ENCODE measurements around the gene CARD9.
A peak's percentile ranks its signal among the peaks of the same experiment; 100 is the strongest.
"Not testable (repeated sequence)": the region's sequence is repeated elsewhere in the genome, so short reads cannot be mapped to it uniquely, and the experiment has no call there.

The CARD9 gene, protein sequence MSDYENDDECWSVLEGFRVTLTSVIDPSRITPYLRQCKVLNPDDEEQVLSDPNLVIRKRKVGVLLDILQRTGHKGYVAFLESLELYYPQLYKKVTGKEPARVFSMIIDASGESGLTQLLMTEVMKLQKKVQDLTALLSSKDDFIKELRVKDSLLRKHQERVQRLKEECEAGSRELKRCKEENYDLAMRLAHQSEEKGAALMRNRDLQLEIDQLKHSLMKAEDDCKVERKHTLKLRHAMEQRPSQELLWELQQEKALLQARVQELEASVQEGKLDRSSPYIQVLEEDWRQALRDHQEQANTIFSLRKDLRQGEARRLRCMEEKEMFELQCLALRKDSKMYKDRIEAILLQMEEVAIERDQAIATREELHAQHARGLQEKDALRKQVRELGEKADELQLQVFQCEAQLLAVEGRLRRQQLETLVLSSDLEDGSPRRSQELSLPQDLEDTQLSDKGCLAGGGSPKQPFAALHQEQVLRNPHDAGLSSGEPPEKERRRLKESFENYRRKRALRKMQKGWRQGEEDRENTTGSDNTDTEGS

DNA sequence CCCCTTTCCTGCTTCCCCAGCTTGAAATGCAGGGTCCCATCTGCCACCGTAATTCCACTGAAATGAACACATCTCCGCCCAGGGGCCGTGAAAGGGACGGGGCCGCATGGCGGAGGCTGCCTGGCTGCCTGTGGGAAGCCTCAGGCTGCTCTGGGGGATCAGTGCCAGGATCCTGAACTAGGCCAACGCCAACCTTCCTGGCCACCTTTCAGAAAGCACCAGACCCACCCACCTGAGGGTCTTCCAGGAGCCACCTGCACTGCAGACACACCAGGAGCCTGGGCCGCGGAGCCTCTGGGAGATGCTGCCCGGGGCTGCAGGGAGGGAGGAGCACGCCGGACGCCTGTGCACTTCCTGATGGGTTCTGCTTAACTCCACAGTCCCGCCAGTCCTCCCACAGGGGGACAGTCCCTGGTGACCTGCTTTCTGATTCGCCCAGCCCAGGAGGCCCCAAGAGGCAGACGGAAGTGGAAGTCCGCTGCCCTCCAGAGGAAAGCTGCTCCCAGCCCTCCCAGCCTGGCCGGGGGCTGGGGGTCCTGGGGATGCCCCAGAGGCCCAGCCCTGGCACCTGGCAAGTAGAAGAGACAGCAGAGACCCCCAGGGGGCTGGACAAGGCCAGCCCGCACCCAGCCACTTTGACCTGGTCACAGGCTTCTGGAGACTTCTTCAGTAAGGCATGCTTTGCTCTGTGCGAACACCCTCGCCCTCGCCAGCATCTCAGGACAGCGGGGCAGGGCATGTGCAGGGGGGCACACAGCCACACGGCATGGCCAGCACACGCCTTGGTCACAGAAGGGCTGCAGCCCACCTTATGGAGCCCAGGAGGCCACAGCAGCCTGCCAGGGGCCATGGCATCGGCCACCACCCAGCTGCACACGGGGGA lies at the start of gene CARD9:
TSS of gene CARD9 (minus strand) at position 370 of the 883 bp plus-strand sequence. CDS start 1,591 bp downstream, outside the sequence.
- DNase-seq: no peak

DNA sequence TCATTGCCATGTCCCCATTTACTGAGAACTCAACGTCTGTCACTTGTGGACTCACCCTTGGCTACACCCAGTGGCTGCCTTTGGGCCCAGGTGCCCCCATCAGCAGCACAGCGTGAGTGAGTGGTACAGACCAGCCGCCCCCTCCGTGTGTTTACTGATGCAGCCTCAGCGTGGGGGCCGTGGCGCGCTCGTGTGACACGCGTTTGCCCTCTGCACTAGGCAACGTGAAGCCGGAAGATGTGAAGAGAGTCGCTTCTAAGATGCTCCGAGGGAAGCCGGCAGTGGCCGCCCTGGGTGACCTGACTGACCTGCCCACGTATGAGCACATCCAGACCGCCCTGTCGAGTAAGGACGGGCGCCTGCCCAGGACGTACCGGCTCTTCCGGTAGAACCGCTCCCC lies 49.4 kb upstream of the CARD9 start:
- no peak for DNase-seq

DNA sequence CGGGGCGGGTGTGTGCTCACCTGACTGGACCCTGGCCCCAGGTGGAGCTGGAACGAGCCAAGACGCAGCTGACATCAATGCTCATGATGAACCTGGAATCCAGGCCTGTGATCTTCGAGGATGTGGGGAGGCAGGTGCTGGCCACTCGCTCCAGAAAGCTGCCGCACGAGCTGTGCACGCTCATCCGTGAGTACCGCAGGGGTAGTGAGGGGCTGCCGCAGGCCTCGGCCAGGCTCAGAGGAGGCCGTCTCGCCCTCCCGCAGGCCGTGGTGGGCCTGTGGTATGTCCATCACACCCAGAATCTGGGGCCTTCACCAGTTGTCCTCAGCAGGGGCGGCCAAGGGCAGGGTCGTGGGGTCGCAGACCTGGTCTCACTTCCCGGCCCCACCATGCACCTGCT lies 48.3 kb upstream of the CARD9 start:
- no peak for DNase-seq

DNA sequence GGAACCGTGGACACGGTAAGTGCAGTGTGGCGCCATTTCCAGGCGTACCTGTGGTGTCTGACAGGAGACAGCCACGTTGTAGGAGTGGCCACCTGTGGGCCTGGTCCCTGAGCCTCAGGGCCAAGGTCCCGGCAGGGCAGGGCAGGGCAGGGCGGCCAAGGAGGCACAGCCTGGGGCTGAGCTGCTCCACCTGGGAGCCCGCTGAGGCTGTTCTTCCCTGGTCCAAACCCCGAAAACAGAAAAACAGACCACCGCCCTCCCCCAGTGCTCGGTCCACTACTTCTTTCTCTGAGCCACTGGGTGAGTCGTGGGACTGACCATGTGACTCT lies 45.6 kb upstream of the CARD9 start:
- DNase-seq: no peak

DNA sequence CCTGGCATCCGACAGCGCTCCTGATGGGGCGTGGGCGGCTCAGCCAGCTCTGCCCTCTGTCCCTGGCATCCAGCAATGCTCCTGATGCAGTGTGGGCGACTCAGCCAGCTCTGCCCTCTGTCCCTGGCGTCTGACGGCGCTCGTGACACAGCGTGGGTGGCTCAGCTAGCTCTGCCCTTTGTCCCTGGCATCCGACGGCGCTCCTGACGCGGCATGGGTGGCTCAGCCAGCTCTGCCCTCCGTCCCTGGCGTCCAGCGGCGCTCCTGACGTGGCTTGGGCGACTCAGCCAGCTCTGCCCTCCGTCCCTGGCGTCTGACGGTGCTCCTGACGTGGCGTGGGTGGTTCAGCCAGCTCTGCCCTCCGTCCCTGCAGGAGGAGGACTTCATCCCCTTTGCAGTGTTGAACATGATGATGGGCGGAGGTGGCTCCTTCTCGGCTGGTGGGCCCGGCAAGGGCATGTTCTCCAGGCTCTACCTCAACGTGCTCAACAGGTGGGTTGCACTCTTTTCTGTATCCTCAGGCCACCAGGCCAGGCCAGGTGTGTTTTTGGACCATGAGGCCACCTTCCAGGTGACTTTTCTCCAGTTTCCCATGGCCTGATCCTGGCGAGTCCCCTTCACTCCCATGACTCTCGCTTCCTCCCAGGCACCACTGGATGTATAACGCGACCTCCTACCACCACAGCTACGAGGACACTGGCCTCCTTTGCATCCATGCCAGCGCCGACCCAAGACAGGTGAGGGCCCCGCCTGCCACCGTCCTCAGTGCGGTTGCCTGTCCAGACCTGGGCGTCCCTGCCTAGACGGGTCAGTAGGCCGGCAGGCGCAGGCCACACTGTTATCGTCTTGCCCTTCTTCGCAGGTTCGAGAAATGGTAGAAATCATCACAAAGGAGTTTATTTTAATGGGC lies 45.0 kb upstream of the CARD9 start:
- DNase-seq: no peak

DNA sequence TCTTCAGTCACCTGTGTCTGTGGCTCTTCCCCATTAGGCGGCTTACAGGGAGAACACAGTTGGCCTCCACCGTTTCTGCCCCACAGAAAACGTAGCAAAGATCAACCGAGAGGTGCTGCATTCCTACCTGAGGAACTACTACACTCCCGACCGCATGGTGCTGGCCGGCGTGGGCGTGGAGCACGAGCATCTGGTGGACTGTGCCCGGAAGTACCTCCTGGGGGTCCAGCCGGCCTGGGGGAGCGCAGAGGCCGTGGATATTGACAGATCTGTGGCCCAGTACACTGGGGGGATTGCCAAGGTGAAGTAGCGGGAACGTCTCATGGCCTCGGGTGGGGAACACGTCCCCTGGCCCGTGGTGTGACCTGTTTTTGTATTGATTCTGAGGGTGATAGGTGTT lies 43.4 kb upstream of the CARD9 start:
- DNase-seq: no peak

DNA sequence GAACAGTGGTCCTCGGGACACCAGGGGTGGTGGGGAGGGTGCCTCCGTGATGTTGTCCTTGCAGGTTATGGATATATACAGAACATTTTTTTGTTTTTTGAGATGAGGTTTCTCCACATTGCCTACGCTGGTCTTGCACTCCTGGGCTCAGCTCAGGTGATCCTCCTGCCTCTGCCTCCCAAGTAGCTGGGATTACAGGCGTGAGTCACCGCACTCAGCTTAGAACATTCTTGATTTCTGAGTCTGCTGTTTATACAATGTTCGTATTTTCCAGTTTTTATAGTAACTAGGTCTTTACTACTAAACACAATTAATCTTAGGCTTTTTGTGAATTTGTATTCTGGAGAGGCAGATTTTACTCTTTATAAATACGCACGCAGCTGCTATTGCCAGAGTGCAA lies 43.0 kb upstream of the CARD9 start:
- DNase-seq: no peak

DNA sequence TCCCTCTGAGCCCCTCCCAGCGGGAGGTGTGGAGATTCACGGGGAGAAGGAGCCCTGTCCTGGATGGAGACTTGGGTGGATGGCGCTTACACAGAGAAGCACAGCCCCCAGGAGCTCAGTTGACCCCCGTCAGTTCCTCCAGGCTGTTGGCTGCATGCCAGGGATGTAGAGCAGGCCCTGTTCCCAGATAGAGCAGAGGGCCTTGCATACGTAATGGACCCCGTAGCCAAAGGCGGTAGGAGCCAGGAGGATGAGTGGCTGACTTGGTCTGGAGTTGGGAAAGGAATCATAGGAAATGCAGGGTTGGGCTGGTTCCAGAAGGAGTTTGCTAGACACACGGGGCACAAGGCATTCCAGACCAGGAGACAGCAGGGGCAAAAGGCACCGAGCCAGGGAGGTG lies 39.5 kb upstream of the CARD9 start:
- no peak for DNase-seq

DNA sequence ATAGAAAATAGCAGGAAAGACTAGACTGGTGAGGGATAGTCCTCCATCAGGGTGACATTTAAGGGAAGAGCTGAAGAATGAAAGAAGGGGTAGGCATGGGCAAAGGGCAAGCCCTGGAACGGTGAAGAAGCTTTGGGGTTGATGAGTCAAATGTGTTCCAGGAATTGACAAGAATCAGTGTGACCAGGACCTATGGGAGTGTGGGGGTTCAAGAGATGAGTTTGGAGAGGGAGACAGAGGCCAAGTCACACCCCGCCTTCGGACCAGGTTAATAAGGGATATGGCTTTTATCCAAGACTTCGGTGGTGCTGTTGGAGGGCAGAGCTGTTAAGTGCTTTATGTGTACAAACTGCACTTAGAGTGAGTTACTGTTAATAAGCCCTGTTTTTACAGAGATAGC lies 37.9 kb upstream of the CARD9 start:
- no peak for DNase-seq

DNA sequence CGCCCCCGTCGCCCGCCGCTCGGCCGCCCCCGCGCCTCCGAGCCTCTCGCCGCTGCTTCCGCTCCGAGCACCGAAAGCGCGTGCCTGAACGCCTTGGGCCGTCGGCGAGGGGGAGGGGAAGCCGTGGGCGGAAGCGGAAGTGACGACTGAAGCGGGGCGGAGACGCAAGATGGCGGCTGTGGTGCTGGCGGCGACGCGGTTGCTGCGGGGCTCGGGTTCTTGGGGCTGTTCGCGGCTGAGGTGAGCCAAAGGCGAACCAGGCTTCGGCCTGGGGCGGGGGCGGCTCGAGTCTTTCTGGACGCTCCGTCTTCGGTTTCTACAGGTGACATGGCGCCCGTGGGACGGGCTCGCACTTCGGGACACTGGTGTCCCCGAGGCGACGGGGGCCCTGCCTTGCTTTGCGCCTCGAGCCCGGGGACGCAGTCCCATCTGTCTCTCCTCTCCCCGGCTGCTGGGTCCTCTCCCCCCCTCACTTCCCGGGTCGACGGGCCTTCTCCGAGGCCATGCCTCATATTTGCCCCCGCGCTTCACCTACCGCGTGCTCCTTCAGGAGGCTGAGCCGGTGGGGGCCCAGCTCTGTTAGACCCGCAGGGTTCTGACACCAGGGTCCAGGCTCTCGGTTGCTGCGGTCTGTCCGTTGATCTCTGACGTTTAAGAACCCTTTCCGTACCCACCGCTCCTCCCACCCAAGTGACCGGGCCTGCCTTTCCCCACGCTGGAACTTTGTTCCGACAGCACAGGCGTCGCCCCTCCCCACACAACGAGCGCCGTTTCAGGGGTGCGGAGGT lies 37.2 kb upstream of the CARD9 start, which contains the start of the genes ENTR1 and PMPCA:
TSS of gene ENTR1 (minus strand) at position 115 of the 788 bp plus-strand sequence. CDS start 217 bp downstream, outside the sequence.
TSS of gene PMPCA (plus strand) at position 159 of the 788 bp plus-strand sequence. CDS start at position 170, 11 bp downstream.
- DNase-seq: peak; percentile 81

DNA sequence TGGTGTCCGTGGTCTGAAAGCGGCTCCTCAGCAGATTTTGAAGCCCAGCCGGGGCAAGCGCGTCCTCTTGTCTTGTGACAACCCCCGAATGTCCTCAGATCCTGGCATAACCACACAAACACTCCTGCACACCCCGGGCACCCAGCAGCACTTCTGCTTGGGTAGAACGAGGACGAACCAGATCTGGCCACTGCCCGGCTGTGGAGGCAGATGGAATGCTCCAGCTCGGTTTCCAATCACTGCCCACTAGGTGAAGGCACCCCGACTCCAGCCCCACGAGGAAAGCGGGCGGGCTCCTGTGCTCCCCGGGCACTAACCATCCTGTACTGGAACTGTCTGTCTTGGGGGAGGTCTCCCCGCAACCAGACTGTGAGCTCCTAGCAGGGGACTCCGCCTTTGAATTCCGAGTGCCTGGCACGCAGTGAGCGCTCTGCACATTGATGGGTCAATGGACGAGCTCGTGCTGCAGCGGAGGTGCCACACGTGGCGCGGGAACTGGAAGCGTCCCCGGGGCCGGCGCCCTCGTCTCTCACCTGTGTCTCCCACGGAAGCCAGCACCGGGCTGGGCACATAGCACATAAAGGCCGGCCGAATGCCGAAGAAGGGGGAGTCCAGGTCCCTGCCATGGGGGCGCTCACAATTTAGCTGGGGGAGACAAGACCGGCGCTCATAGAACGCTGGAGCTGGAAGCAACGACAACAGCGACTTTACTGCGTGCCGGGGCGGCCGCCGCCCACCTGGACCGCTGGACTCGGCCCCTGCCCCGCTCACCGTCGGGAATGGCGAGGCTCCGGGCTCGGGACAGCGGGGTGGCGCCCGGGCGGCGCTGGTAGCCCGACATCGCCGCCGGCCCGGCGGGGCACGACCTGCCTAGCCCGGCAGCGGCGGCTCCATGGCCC lies 36.3 kb upstream of the CARD9 start:
- DNase-seq: peak; percentile 9

DNA sequence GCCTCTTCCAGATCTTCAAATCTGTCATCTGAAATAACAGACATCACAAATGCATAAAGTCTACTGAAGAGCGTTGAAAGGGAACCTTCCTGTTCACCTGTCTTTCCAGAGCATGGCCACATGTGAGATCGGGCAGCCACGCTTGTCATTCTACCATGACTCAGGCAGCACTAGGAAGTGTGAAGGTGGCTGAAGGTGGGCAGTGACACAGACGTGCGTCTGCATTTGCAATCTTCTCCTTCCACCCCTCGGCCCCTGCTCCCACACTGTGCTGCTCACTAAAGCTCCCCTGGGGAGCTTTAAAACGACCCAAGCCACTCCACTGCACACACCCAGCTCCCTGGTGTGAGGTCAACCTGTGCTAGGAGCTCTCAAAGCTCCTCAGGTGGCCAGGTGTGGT lies 34.4 kb upstream of the CARD9 start:
- no peak for DNase-seq

DNA sequence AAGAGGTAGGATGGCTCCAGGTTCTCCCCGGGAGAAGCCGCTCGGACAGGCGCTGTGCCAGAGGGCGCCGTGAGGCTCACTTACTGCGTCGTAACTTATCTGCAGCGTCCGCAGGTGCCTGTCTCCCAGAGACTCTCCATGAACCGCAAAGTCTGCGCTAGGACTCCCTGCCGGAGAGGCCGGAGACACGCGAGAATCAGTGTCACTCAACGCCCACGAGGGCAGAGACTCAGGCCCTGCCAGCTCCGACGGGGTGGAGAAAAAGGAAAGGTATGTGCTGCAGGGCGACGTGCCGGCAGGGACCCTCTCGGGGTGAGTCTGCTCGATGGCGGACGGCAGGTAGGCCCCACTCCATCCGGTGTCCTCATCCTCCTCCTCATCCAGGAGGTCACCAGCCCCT lies 33.6 kb upstream of the CARD9 start:
- DNase-seq: not testable (repeated sequence)

DNA sequence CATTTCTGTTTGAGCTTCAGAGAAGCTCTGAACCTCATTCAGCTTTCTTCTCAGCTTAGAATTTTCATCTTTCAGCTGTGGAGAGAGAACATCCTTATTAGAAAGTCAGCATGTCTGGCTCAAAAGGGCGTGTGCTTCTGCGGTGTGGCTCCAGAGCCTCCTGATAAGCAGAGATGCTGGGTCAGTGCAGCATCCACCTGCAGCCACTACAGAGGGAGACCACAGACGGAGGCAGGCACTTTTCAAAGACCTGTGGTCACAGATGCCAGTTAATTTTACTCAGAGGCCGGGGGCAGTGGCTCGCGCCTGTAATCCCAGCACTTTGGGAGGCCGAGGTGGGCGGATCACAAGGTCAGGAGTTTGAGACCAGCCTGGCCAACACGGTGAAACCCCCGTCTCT lies 32.4 kb upstream of the CARD9 start:
- not testable (repeated sequence) for DNase-seq

DNA sequence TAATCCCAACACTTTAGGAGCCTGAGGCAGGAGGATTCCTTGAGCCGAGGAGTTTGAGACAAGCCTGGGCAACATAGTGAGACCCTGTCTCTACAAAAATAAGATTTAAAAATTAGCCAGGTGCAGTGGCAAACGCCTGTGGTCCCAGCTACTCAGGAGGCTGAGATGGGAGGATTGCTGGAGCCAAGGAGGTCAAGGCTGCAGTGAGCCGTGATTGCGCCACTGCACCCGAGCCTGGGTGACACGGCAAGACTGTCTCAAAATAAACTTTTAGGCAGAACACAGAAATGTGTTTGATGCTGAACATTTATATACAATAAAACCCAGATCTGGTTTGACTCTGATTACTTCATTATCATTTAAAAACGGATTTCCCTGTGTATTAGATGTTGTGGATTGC lies 32.0 kb upstream of the CARD9 start:
- DNase-seq: no peak

DNA sequence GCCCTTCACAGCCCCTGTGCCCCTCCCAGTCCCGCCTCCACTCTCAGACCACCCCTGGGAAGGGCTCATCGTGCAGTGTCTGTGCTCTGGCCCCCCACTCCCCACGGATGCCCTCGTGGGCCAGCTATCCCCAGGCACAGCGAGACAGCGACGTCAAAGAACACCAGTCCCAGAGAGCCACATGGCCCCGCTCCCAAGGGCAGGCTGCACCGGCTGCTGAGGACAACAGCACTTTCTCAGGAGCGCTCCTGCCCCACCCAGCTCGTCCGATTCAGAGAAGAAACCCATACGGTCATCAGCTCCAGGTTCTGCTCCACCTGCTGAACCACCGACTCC lies 31.3 kb upstream of the CARD9 start:
- DNase-seq: no peak

DNA sequence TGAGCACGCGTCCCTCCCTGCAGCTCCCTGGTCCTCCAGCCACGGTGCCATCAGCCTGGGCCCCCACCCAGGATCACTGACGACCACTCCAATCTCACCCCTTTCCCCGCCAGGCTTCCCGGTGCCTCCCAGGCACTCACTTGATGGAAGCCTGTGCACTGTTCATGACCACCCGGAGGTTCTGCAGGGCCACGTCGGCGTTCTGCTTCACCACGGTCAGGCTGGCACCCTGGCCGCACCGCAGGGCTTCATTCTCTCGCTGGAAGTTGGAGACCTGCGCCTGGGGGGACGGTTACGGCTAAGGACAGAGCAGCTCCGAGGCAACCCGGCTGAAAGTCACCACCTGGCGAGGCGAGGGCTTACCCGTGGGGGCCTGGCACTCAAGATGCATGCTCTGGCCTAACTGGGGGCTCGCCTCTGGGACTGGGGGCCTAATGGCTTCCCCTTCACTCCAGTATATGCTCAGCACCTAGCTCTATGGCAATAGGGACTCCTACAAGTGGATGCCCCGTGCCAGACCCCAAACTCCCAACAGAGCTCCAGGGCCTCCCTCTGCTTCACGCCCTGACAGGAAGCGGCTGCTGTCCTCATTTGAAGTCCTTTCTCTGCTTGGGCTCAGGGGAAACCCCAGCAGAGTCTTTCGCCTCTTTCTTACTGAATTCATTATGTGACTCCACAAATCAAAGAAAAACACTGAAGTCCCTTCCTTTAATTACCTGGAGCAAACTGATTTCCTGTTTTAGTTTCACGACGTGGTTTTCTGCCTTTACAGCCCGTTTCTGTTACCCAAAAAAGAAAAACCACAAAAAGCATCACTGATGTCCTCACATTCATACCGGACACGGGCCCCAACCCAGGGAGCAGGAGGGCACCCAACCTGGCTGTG lies 30.7 kb upstream of the CARD9 start:
- no peak for DNase-seq

DNA sequence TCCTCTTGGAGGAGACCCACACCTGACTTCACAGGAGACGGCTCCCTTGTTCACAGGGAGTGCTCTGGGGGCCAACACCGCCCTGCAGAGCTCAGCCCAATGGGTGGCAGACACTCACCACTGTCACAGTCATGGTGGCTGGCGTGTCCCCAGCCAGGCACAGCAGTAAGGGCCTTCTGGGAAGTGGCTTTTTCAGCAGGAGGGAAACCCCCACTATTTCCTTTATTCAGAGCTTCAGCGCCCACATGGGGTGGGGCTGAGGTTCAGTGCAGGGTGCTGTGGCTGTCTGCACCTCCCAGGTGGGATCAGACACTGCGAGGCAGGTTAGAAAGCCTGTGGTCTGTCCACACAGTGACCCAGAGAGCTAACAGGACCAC lies 30.1 kb upstream of the CARD9 start:
- no peak for DNase-seq

DNA sequence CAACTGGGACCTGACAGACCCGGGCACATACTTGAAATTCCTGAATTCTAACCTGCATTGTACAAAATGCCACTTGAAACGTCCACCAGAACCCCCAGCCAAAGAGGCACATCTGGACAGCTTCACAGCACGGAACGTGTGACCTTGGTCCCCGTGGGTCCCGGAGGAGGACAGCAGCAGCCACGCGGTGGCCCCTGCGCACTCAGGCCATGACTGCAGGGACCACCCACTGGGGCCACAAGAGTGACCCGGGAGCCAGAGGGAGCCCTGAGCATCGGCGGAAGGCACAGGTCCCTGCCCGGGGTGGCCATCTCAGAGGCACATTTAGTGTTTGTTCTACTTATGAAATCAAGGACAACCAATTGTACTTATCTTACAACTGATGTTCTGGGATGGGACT lies 28.6 kb upstream of the CARD9 start:
- no peak for DNase-seq

Data from DMS79 treated with DMSO at 0.1 percent for 48 hours (cell line).